Measurements from ENCODE around the gene ABLIM3. TPM values are rescaled to one million over a fixed set of nuclear protein-coding genes. Genes with fewer than 3 reads are reported as not detected.

ABLIM3 gene
- total and polyA plus RNA-seq, 10 of the 15 experiments (the other 5 are each of a cell fraction or from before 2014, with no cell fraction given), result 0.03 TPM; not detected in 9

DNA sequence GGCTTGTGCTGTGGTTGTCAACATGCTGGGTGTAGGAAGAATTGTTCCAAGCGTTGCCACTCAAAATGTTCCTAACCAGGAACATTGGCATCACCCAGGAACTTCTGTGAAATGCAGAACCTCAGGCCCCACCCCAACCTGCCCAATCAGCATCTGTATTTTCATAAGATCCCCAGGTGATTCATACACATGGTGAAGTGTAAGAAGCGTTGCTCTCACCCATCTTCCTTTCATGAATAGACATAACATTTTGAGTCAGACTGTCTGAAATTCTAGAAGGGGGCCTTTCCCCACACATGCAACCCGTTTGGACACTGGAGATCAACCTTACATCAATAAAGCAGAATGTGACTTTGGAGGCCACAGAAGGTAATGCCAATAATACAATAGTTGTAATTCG is 121.0 kb downstream of the ABLIM3 start:
- H4K20me1 ChIP-seq (ENCODE audit: control insufficient read depth, insufficient read depth), result no peaks in the 10 kb centered on the region
- H3K9me3 ChIP-seq (replicated peaks; ENCODE audit: control insufficient read depth, insufficient read depth, low read length), result no peaks in the 10 kb centered on the region
- DNase-seq (ENCODE audit: low read depth, low spot score) (no peak), FAIRE-seq (no peak), ATAC-seq (no peak)
- ChIA-PET POLR2A (no interaction called here), CTCF (no interaction called here), SMC1A (ENCODE audit: uncharacterized antibody, unreplicated experiment) (no interaction called here), RAD21 (ENCODE audit: unreplicated experiment) (no interaction called here)
- no peaks in the 10 kb centered on the region for H3K36me3 ChIP-seq (ENCODE audit: control insufficient read depth in 2 of 2, insufficient read depth in 2 of 2, low read length in 1 of 2)
- no TSS peak for BruUV-seq (replicated peaks)
- no peak overlapping the region for H3K9ac ChIP-seq (ENCODE audit: control insufficient read depth, insufficient read depth, low read length)
- WGBS (ENCODE audit: insufficient coverage, insufficient replicate concordance, low lambda C conversion rate, missing lambda C conversion rate), result 14% methylated on average over 4 of the region's 4 CpGs
- TF ChIP-seq TAF1 (IDR thresholded peaks at IDR 0.05; ENCODE audit: borderline replicate concordance, low read depth, low read length) (no peak), ZZZ3 (IDR thresholded peaks at IDR 0.05; ENCODE audit: control insufficient read depth, insufficient read length, low read depth) (no peak), POLR2AphosphoS2 (IDR thresholded peaks at IDR 0.05; ENCODE audit: low read depth, low read length) (no peak), BRCA1 (IDR thresholded peaks at IDR 0.05; ENCODE audit: low read depth, low read length) (no peak), ATF7 (IDR thresholded peaks at IDR 0.05; ENCODE audit: low read depth) (no peak), NR2C1 (IDR thresholded peaks at IDR 0.05) (no peak), STAT3 (IDR thresholded peaks at IDR 0.05; ENCODE audit: low read depth, low read length) (no peak), RB1 (IDR thresholded peaks at IDR 0.05; ENCODE audit: borderline replicate concordance) (no peak), SUZ12 (IDR thresholded peaks at IDR 0.05; ENCODE audit: unreplicated experiment) (no peak), NBN (IDR thresholded peaks at IDR 0.05) (no peak), EGR1 (IDR thresholded peaks at IDR 0.05; ENCODE audit: borderline replicate concordance in 1 of 2, low read depth in 2 of 2, low read length in 2 of 2) (no peak)
- TF ChIP-seq, protein P1, sequence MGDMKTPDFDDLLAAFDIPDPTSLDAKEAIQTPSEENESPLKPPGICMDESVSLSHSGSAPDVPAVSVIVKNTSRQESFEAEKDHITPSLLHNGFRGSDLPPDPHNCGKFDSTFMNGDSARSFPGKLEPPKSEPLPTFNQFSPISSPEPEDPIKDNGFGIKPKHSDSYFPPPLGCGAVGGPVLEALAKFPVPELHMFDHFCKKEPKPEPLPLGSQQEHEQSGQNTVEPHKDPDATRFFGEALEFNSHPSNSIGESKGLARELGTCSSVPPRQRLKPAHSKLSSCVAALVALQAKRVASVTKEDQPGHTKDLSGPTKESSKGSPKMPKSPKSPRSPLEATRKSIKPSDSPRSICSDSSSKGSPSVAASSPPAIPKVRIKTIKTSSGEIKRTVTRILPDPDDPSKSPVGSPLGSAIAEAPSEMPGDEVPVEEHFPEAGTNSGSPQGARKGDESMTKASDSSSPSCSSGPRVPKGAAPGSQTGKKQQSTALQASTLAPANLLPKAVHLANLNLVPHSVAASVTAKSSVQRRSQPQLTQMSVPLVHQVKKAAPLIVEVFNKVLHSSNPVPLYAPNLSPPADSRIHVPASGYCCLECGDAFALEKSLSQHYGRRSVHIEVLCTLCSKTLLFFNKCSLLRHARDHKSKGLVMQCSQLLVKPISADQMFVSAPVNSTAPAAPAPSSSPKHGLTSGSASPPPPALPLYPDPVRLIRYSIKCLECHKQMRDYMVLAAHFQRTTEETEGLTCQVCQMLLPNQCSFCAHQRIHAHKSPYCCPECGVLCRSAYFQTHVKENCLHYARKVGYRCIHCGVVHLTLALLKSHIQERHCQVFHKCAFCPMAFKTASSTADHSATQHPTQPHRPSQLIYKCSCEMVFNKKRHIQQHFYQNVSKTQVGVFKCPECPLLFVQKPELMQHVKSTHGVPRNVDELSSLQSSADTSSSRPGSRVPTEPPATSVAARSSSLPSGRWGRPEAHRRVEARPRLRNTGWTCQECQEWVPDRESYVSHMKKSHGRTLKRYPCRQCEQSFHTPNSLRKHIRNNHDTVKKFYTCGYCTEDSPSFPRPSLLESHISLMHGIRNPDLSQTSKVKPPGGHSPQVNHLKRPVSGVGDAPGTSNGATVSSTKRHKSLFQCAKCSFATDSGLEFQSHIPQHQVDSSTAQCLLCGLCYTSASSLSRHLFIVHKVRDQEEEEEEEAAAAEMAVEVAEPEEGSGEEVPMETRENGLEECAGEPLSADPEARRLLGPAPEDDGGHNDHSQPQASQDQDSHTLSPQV (IDR thresholded peaks at IDR 0.05), result no peak
- TF ChIP-seq, protein P2, sequence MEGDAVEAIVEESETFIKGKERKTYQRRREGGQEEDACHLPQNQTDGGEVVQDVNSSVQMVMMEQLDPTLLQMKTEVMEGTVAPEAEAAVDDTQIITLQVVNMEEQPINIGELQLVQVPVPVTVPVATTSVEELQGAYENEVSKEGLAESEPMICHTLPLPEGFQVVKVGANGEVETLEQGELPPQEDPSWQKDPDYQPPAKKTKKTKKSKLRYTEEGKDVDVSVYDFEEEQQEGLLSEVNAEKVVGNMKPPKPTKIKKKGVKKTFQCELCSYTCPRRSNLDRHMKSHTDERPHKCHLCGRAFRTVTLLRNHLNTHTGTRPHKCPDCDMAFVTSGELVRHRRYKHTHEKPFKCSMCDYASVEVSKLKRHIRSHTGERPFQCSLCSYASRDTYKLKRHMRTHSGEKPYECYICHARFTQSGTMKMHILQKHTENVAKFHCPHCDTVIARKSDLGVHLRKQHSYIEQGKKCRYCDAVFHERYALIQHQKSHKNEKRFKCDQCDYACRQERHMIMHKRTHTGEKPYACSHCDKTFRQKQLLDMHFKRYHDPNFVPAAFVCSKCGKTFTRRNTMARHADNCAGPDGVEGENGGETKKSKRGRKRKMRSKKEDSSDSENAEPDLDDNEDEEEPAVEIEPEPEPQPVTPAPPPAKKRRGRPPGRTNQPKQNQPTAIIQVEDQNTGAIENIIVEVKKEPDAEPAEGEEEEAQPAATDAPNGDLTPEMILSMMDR (IDR thresholded peaks at IDR 0.05 in 2 of 3, conservative IDR thresholded peaks at IDR 0.05 in 1 of 3; ENCODE audit: control insufficient read depth in 2 of 3, extremely low read depth in 1 of 3, insufficient read depth in 1 of 3, low read depth in 3 of 3, low read length in 3 of 3), result no peak
- TF ChIP-seq, protein P3, sequence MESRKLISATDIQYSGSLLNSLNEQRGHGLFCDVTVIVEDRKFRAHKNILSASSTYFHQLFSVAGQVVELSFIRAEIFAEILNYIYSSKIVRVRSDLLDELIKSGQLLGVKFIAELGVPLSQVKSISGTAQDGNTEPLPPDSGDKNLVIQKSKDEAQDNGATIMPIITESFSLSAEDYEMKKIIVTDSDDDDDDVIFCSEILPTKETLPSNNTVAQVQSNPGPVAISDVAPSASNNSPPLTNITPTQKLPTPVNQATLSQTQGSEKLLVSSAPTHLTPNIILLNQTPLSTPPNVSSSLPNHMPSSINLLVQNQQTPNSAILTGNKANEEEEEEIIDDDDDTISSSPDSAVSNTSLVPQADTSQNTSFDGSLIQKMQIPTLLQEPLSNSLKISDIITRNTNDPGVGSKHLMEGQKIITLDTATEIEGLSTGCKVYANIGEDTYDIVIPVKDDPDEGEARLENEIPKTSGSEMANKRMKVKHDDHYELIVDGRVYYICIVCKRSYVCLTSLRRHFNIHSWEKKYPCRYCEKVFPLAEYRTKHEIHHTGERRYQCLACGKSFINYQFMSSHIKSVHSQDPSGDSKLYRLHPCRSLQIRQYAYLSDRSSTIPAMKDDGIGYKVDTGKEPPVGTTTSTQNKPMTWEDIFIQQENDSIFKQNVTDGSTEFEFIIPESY (IDR thresholded peaks at IDR 0.05), result no peak
- H3K4me3 ChIP-seq, result no peak overlapping the region
- no peak overlapping the region for H3K4me2 ChIP-seq (ENCODE audit: control insufficient read depth, insufficient read depth)
- H3K79me2 ChIP-seq (ENCODE audit: control insufficient read depth, insufficient read depth, low read length), result no peaks in the 10 kb centered on the region
- H3K27me3 ChIP-seq (replicated peaks in 1 of 2; ENCODE audit: control insufficient read depth in 2 of 2, insufficient read depth in 2 of 2, low read length in 1 of 2), result no peaks in the 10 kb centered on the region; a peak in 1 of 4 replicates
- in situ Hi-C loops (cut with MboI), result no loop called here
- no peak overlapping the region for H2AFZ ChIP-seq (ENCODE audit: control insufficient read depth, low read depth, low read length)
- no peak overlapping the region for H3K27ac ChIP-seq (ENCODE audit: control insufficient read depth, insufficient read depth)
- intact Hi-C loops (cut with micrococcal nuclease; ENCODE audit: unreplicated experiment), result no loop called here
- H3K4me1 ChIP-seq (ENCODE audit: control insufficient read depth, insufficient read depth, low read length), result no peaks in the 10 kb centered on the region
